ENCODE results near the gene ZNRF1.

Gene ZNRF1

GRCh38 chr16:75099738-75100602 is 101.1 kb downstream of the ZNRF1 start:
- DNase-seq, result peak; percentile 32 to 37

DNA sequence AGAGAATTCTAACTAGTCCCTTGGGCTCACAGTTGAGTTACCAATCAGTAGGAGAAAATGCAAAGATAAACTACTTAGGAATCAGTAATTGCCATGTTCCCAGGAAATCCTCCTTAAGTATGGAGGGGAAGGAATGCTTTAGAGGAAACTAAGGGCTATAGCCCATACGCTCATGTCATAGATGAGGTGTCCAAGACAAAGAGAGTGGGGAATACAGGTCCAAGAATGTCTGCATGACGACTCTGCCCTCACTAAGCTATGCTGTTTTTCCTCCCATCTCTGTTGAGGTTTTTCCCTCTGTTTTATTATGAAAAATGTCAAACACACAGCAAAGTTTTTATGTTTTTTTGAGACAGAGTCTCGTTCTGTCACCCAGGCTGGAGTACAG is 101.8 kb downstream of the ZNRF1 start:
- DNase-seq, result no peak

GRCh38 chr16:75101635-75102034 is 102.8 kb downstream of the ZNRF1 start:
- no peak for DNase-seq

GRCh38 chr16:75102595-75102994 is 103.8 kb downstream of the ZNRF1 start:
- DNase-seq, result no peak

DNA sequence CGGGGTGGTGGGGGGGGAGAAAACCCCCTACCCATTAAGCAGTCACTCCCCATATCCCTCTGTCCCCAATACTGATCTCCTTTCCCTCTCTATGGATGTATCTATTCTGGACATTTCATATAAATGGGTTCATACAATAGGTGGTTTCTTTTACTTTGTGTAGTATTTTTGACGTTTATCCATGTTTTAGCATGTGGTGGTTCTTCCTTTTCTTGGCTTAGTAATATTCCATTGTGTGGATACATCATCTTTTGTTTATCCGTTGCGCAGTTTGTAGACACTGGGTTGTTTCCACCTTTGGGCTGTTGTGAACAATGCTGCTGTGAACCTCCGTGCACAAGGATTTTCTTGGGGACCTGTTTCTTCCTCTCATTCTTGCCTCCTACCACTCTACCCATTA is 105.2 kb downstream of the ZNRF1 start:
- DNase-seq, result no peak

DNA sequence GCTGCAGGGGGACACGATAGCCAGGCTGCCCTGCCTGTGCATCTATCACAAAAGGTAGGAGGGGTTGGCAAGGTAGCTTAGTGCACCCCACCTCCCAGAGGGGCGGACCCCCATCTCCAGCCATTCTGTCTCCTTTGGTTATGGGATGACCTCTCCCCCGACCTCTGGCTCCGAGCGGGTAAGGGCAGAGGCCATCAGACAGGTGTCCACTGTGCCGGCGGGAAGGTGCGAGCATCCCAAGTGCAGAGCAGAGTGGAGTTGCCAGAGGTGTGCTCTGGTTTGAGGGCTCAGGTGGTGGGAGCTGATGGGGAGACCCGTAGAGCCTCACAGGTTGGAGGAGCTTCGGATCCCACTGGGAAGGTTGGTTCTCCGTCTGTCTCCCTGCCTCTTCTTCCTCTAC is 106.0 kb downstream of the ZNRF1 start:
- DNase-seq, result no peak

- DNase-seq, result peak in 1 of 2 donors; percentile 37
These were observed 106.7 kb downstream of the ZNRF1 start for GRCh38 chr16:75105306-75106061.

GRCh38 chr16:75106351-75107274 is 107.8 kb downstream of the ZNRF1 start:
- DNase-seq, result no peak

GRCh38 chr16:75107505-75107904 is 108.7 kb downstream of the ZNRF1 start:
- DNase-seq, result no peak

- DNase-seq, result peak; percentile 56 to 66
These were observed 110.2 kb downstream of the ZNRF1 start for GRCh38 chr16:75108792-75109731.

GRCh38 chr16:75109732-75110243 is 111.0 kb downstream of the ZNRF1 start:
- DNase-seq, result no peak

DNA sequence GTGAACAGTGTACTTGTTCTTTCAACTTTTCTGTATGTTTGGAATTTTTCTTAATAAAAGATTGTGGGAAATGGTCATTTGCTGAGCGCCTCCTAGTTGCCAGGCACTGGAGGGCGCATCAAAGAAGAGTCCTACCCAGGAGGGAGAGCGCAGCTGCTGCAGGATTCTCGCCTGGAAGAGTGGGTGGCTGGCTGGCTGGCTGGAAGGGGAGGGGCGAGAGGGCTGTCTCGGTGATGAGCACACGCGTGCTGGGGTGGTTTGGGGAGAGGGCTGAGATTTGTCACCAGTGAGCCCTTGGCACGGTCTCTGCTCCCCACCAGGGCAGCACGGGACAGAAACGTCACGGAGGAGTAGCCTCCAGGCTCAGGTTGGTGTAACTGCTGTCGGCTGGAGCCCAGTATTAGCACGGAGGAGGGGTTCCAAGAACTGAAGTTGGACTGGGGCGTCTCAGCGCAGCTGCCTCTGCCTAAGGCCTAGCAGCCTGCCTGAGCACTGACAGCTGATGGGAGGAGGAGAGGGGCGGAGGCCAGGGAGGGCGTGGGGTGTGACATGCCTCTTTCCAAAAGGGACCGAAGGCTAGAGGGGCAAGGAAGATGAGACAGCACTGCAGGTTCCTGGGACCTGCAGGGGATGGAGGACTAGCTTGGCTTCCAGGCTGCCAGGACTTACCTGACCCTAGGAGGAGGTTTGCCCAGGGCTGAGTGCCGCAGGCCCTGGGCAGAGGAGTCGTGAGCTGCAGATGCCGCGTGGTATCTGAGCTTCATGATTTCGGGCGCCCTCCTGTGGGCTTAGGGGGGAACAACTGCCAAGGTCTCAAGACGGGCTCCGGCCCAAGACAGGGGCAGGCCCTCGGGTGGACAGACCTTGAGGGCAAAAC is 112.1 kb downstream of the ZNRF1 start:
- peak; percentile 81 to 83 for DNase-seq

DNA sequence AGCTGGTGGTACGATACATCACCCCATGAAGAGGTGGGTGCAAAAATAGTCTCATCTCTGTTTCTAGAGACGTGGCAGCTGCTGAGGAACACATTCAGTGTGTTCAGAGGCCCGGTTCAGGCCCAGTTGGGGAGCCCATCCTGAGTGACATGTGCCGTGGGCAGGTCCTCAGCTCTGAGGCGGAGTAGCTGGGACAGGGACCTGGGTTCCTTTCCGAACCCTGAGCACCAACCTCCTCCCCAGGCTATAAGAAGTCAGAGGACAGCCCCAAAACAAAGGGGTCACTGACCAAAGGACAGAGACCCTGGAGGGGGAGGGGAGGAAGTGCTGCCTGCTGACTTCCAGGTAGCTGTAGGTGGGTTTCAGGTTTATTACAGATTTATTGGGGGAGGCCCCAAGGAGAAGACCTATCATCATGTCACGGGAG is 112.7 kb downstream of the ZNRF1 start:
- no peak for DNase-seq

DNA sequence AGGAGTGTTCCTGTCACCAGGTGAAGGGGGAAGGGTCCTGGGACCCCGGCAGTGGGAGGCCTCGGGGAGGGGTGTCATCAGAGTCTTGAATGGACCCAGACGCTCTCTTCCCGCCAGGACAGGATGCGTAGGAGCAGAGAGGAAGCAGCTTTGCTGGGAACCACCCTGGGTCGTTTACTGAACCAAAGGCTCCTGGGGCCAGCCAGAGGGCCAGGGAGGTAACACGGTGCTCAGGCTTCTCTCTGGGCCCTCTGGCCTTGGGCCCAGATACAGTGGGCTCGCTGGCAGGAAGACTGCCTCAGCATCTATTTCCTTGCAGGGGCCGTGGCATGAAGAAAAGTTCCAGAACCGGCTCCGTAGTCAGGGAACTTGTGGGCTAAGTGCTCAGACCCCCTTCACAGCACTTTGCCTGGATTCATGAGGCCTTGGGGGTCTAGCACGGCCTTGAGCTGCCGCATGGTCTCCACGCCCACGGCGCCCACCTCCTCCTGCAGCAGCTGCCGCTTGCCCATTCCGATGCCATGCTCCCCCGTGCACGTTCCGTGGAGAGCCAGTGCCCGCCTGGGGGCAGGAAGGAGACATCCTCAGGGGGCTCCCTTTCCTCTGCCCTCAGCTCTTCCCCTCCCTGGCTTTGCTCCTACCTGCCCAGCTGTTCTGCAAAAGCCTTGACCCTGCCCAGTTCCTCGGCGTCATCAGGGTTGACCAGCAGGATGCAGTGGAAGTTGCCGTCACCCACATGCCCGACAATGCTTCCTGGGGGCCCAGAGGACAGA is 113.3 kb downstream of the ZNRF1 start:
- no peak for DNase-seq

- DNase-seq, result no peak
These were observed 114.1 kb downstream of the ZNRF1 start for GRCh38 chr16:75112734-75113491.

DNA sequence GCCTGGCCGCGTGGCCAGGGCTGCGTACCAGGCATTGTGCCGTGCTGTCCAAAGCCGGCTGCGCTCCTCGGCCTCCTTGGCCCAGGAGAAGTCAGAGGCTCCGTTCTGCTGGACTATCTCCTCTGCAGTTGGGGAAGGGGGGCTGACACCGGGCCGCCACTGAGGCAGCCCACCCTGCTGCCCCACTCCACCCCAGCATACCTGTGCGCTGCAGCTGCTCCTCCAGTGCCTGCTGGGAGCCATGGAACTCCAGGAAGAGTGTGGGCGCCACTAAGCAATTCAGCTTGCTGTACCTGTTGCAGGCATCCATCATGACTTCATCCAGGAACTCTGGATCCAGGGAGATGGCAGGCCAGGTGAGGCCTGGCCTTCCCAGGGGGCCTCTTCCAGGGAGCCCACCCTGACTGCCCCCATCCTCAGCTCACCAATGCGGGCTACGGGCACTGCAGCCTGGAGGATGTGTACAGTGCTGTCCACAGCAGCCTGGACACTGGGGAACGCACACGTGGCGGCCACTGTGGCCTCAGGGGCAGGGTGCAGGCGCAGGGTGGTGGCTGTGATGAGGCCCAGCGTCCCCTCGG is 114.8 kb downstream of the ZNRF1 start:
- no peak for DNase-seq

DNA sequence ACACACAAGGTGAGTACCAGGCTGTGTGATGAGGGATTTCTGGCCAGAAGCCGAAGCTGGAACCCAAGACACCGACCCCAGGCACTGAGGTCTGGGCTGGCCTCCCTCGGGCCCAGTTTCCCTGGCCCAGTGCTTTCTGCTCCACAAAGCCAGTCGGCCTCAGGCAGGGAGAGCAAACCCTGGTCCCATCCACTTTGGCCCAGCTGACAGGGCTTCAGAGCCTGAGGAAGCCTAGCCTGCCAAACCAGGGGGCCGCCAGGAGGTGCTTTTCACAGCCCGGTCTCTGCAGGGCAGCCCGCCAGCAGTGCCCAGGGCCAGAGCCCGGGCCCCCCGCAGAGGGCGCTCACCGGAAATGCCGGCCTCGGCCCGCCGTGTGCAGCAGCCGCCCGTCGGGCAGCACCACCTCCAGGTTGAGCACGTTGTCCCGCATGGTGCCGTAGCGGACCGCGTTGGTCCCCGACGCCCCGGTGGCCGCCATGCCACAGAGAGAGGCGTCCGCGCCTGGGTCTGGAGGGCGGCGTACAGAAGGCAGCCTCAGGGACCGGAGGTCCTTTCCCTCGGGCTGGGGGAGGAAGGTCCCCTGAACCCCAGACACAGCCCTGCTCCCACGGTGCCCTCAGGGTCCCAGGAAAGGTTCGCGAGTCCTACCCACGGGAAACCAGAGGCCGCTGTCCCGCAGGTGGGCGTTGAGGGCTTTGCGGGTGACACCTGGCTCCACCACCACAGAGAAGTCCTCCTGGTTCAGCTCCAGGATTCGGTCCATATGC is 115.5 kb downstream of the ZNRF1 start:
- DNase-seq, result no peak

Measured in CD4-positive, alpha-beta T cell treated with Interleukin-1 beta for 1 hour (primary cell).